Stimulated activated CD8-positive, alpha-beta memory T cell treated with anti-CD3 and anti-CD28 coated beads, Interleukin-15, amount 100 ng/mL, for 24 hours (primary cell): ENCODE data around the gene SNRNP70.

Experiments
- DNase-seq: peaks from one replicate; pipeline ENCODE4 v3.0.0-alpha.2; 2020; ENCODE audit warnings: low read depth

SNRNP70 gene

DNA sequence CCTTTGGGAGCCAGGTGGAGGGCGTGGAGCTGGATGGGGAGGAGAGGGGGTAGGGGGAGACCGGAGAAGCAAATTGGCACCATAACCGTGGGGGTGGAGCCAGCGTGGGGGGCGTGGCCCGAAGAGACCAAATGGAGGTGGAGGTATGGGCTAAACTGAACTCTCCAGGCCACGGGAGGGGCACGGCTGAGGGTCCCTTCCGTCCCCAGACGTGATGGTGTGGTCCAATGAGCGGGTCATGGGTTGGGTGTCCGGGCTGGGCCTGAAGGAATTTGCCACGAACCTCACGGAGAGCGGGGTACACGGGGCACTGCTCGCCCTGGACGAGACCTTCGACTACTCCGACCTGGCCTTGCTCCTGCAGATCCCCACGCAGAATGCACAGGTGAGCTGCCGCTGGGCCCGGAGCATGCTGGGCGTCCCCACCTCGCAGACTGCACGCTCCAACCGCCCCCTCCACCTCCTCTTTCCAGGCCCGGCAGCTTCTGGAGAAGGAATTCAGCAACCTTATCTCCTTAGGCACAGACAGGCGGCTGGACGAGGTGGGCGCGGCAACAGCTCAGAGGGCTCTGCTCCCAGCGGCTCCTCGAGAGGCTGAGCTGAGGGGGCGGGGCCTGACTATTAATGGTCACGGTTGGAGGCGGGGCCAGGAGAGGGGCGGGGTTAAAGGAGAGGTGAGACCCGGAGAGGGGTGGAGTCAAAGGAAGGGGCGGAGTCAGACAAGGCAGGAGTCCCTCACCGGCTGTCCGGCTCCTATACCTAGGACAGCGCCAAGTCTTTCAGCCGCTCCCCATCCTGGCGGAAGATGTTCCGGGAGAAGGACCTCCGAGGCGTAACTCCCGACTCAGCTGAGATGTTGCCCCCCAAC, 63.8 kb downstream of the SNRNP70 start:
- peak; percentile 54 for DNase-seq

DNA sequence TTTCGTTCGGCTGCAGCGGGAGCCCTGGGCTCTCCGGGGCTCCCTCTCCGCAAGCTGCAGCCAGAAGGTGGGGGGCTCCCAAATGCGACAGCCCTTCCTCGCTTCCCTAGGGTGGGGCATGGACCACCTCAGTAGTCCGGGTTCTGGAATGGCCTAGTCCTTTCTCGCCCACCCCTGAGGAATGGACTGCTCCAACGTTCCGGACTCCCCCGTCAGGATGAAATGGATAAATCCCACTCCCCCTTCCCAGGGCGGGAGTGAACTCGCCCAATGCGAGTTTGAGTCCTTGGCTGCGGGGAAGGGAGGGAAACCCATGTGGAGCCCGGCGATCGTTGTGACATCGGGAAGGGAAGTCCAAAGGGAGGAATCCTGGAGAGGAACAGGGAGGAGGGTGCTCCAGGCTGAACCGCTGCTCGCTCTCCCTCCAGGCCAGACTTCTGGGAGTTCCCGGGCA, 64.4 kb downstream of the SNRNP70 start:
- DNase-seq, result no peak

DNA sequence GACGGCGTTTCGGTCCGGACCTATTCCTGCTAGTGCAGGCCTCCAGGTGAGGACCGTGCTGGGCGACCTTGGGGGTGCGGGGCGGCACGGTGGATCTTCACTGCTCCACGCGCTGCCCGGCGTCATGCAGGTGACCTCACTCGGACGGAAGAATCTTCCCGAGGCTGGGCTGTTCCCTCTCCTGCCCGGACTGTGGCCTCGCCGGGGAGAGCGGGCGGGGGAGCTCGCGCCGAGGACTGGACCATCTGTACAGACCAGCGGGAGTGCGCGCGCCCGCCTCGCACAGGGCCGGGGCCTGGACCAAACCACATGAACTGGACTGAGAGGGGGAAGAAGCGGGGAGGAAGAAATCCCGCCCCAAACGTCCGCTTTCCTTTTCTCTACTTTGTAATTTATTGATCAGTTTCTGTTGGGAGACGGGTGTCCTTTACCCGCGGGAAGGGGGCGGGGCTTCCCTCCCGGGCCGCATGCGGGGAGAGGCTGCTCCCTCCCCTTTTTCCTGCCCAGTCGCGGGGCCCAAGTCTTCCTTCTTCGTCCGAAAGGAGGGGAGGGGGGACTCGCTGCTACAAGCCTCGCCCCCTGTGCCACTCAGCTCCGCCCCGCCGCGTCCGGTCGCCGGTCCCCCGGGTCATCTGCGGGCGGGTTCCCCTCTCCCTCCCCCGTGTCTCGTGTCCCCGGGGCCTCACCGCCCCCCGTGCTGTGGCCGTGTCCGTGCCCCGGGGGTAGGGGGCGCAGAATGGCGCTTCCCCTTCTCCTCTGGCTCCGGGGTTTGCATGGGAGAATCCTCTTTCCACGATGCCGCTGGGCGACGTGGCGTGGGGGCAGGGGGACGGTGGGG, 65.1 kb downstream of the SNRNP70 start:
- DNase-seq, result no peak

DNA sequence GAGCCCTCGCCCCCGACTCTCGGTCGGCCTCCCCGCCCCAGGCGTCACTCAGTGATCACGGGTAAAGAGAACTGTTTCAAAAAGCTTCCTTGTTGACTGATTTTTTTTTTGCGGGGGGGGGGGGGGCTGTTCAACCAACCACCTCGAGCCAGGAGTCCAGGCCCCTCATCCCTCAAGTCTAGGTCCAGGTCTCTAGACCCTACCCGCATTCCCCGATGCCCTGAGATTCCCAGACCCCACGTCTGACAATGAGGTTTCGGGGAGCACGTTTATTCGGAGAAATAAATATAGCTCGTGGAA, 65.6 kb downstream of the SNRNP70 start:
- DNase-seq, result no peak

DNA sequence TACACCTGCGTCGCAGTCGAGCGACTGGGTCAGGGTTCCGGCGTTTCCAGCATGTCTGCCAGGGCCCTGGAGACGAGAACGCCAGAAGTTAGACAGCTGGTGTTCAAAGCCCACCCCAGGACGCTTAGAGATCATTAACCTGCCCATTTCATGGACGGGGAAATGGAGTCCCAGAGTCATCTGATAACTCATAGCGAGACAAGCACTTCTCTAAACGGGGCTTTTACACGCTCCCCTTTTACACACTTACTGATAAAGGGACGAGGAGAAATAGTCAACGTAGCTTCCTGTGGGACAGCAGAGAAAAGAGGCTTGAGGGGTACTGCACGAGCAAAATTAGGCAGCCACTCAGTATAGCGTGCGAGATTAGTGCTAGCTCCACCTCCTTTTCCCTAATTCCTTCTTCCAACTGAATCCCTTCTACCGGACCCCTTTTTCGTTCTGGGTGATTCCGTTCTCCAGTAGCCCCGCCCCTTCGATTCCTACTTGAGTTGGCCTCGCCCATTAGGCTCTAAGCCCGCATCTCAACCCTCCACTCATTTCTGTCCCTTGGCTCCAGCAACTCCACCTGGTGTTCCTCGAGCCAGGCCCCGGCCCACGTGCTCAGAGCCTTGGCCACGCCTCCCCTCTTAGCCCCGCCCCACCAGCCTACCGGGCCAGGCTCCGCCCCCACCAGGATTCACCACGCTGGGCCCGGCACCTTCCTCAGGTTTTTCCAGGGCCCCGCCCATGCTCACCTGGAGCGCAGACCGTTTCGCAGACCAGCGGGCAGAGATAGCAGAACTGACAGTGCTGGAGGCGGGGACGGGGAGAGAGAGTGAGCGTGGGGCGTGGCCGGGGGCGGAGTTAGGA, 66.2 kb downstream of the SNRNP70 start:
- no peak for DNase-seq

DNA sequence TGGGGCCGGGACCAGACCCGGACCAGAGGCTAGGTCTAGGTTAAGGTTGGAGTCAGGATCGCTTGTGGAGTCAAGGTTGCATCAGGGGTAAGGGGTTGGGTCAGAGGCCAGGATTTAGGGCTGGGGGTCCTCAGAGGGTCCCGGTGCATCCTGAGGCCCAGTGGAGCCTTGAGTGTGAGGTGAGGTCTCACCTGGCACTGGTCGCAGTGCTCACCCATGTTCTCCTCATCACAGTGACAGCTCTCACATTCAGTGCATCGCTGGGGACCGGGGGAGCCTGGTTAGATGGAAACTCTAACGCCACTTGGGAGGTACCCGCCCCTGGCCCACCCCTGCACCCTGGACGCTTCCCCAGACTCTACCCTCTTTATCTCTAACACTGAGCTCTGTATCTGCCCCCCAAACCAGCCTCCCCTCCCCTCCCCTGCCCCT, 66.9 kb downstream of the SNRNP70 start:
- DNase-seq, result no peak

DNA sequence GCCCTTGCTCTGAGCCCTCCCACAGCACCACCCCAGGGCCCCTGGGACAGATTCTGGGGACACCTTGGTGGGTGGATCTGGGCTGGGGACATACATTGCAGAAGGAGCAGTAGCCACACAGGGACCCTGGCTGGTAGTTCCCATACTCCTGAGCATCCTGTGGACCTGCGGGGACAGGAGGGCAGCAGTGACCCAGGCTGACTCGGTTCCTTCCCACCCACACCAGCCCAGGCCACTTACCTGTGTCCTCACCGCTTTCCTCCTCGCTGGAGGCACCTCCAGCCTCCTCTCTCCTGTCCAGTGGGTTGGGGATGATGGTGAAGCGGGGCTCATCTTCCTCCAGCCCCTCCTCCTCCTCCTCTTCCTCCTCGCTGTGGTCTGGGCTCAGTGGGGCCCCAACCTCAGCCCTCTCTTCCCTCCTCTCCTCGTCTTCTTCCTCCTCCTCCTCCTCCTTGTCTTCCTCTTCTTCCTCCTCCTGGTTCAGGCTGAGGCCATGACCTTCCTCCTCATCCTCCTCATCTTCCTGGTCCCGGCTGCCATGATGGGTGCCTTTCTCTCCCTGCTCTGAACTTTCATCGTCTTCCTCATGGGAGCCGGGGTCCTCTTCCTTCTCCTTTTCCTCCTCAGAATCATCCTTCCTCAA, 68.0 kb downstream of the SNRNP70 start:
- DNase-seq, result no peak

DNA sequence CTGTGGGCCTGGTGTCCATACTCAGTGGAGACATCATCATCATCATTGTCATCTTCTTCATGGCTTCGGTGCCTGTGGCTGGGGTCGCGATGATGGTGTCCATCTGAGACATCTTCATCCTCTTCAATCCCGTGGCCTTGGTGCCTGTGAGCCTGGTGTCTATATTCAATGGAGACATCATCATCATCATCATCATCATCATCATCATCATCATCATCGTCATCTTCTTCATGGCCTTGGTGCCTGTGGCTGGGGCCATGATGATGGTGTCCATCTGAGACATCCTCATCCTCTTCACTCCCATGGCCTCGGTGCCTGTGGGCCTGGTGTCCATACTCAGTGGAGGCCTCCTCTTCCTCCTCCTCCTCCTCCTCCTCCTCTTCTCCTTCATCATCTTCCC, 69.0 kb downstream of the SNRNP70 start:
- DNase-seq, result no peak

DNA sequence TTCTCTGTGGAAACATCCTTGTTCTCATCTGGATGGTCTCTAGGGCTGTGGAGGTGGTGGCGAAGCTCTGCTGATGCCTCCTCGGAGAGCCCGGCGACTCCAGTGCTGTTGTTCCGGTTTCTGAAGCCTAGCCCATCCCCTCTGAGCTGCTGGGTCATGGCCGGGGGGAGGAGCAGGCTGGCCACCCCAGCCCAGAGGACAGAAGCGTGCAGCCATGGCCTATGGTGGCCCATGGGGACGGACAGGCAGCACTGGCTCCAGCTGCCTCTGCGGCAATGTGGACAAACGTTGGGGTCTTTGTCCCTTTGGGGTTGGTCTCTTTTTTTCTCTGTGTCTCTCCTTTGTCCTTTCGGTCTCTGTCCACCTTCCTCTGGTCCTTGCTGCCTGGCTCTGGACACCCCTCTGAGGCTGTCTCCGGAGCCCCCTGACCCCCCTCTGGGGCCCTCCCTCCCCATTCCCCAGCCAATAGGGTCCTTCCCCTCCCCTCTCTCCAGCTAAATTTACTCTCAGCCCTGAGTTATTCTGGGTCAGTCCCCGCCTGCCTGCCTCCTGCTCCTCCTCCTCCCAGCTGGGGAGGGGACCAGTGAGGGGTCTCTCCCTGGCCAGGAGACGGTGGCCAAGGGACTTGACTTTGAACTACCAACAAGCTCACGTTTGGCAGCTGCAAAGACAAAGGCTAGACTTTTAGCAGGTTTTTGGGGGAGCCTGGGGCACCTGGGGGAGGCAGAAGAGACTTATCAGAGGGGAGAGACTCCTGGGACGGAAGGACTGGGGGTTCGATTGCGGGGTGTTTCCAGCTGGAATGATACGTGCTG, 70.0 kb downstream of the SNRNP70 start, which contains the start of gene HRC:
Gene HRC, minus strand, starts transcription at position 392 of the 815 bp plus-strand sequence. Its CDS starts 159 bp downstream, at position 233.
- DNase-seq, result no peak

DNA sequence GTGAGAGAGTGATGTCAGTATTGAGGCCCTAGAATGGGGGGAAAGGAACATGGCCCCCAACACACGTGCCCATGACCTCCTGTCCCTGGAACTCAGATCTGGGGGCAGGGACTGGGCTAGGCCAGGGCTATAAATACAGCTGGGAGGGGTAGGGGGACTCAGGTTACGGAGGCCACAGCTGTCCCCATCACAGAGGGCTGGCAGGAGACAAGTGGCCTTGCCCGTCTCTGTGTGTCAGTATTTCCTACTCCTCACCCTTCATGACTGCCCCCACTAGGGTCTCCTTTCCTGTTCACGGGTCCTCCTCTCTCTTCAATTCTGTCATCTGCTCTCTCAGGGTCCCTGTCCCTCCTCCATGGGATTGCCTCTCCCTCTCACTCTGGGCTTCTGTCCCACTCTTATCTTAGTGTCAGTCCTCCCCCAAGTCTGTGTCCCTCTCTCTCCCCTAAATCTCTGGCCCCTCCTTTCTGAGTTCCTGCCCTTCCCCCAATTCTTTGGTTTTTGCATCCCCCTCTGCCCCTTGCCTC, 70.6 kb downstream of the SNRNP70 start:
- no peak for DNase-seq

DNA sequence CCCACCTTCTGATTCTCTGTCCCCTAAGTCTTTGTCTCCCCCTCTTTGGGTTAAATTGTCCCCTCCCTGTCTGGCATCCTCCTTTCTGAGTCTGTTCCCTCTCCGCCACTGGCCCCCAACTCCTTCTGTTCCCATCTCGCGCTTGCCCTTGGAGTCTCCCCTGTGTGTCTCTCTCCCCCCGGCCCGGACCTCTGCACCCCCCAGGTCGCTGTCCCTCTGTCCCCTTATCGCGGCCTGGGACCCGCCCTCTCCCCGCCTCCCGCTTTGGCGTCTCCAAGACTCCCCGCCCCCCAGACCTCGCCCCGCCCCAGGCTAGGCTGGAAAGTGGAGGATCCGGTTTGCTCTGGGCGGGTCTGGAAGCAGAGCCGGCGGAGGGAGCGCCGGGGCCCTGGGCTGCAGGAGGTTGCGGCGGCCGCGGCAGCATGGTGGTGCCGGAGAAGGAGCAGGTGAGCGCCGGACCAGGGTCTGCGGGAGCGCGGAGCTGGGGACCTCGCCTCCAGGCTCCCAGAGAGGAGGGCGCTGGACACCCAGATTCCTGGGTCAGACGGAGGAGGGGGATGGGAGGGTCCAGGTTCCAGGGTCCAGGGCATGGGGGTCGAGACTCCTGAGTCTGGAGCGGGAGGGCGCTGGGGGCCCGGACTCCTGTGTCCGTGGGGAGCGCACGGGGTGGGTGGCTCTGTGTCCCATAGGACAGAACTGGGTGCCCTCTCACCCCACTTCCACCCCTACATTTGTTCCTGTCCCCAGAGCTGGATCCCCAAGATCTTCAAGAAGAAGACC, 72.4 kb downstream of the SNRNP70 start, which contains the start of gene TRPM4:
Gene TRPM4, plus strand, starts transcription at position 348 of the 780 bp plus-strand sequence. Its CDS starts 75 bp downstream, at position 423.
- no peak for DNase-seq
